ENCODE measurements around the gene PCDHGA8.
A peak's percentile ranks its signal among the peaks of the same experiment; 100 is the strongest.
"Not testable (repeated sequence)": the region's sequence is repeated elsewhere in the genome, so short reads cannot be mapped to it uniquely, and the experiment has no call there.

PCDHGA8 gene

GRCh38 chr5:141383345-141383744 lies 9.1 kb upstream of the PCDHGA8 start:
- WGBS (ENCODE audit: extremely low coverage, insufficient coverage, insufficient read length): no CpG with 5 or more reads among the region's 21 CpGs
- no peak overlapping the region for H2BK12ac ChIP-seq (ENCODE audit: low read length)
- H3K4me3 ChIP-seq (ENCODE audit: low read depth, low read length): no peak overlapping the region
- no peak overlapping the region for H2AFZ ChIP-seq (ENCODE audit: insufficient read depth, low read length, poor library complexity)
- H4K91ac ChIP-seq (ENCODE audit: low read depth, low read length): no peak overlapping the region
- no peak overlapping the region for H2BK5ac ChIP-seq (ENCODE audit: low read depth, low read length, poor library complexity)
- H3K23ac ChIP-seq (ENCODE audit: low read length): no peak overlapping the region
- H2AK5ac ChIP-seq (ENCODE audit: low read length): no peak overlapping the region
- no peak overlapping the region for H3K27ac ChIP-seq (ENCODE audit: low read depth, low read length)
- H3K36me3 ChIP-seq (ENCODE audit: control insufficient read depth in 1 of 2, insufficient read depth in 2 of 2, low read length in 2 of 2): peaks cover 0 to under 1% of the 10 kb centered on the region in 2 experiments
- H3K18ac ChIP-seq (ENCODE audit: low read length): no peak overlapping the region
- peaks cover 23% of the 10 kb centered on the region for H3K9me3 ChIP-seq (ENCODE audit: insufficient read depth, low read depth, low read length)
- DNase-seq: no peak
- no peaks in the 10 kb centered on the region for H3K79me1 ChIP-seq (ENCODE audit: low read length)
- H3K27me3 ChIP-seq (ENCODE audit: insufficient read depth, low read length): no peaks in the 10 kb centered on the region
- no peak overlapping the region for H3K9ac ChIP-seq (ENCODE audit: low read length)
- H3K4me2 ChIP-seq (ENCODE audit: low read length): no peak overlapping the region
- H3K79me2 ChIP-seq (ENCODE audit: control insufficient read depth, insufficient read depth, low read length, poor library complexity): no peaks in the 10 kb centered on the region
- H4K12ac ChIP-seq (ENCODE audit: low read depth, low read length): no peak overlapping the region
- H4K8ac ChIP-seq (ENCODE audit: low read depth, low read length): no peak overlapping the region
- H3K4me1 ChIP-seq (ENCODE audit: control insufficient read depth in 1 of 2, insufficient read depth in 2 of 2, low read length in 2 of 2): no peaks in the 10 kb centered on the region
- H3K14ac ChIP-seq (ENCODE audit: low read length): no peak overlapping the region
- H3K4ac ChIP-seq (ENCODE audit: low read depth, low read length): no peak overlapping the region
- H2BK120ac ChIP-seq (ENCODE audit: insufficient read depth, low read length, poor library complexity): no peak overlapping the region

- no peaks in the 10 kb centered on the region for H3K27me3 ChIP-seq (ENCODE audit: insufficient read depth, low read length)
- no peak overlapping the region for H4K12ac ChIP-seq (ENCODE audit: low read depth, low read length)
- H2AFZ ChIP-seq (ENCODE audit: insufficient read depth, low read length, poor library complexity): no peak overlapping the region
- no peak overlapping the region for H3K4ac ChIP-seq (ENCODE audit: low read depth, low read length)
- H3K9me3 ChIP-seq (ENCODE audit: insufficient read depth, low read depth, low read length): peaks cover 34% of the 10 kb centered on the region
- H3K4me3 ChIP-seq (ENCODE audit: low read depth, low read length): no peak overlapping the region
- no peak overlapping the region for H3K14ac ChIP-seq (ENCODE audit: low read length)
- no peak overlapping the region for H4K91ac ChIP-seq (ENCODE audit: low read depth, low read length)
- H3K4me2 ChIP-seq (ENCODE audit: low read length): no peak overlapping the region
- no peak overlapping the region for H2BK12ac ChIP-seq (ENCODE audit: low read length)
- H3K18ac ChIP-seq (ENCODE audit: low read length): no peak overlapping the region
- H2AK5ac ChIP-seq (ENCODE audit: low read length): no peak overlapping the region
- no peak overlapping the region for H2BK5ac ChIP-seq (ENCODE audit: low read depth, low read length, poor library complexity)
- H3K9ac ChIP-seq (ENCODE audit: low read length): no peak overlapping the region
- no peak overlapping the region for H3K23ac ChIP-seq (ENCODE audit: low read length)
- H3K79me1 ChIP-seq (ENCODE audit: low read length): no peaks in the 10 kb centered on the region
- no peak for DNase-seq
- peaks cover 6 to 9% of the 10 kb centered on the region in 2 experiments for H3K36me3 ChIP-seq (ENCODE audit: control insufficient read depth in 1 of 2, insufficient read depth in 2 of 2, low read length in 2 of 2)
- no peak overlapping the region for H2BK120ac ChIP-seq (ENCODE audit: insufficient read depth, low read length, poor library complexity)
- H4K8ac ChIP-seq (ENCODE audit: low read depth, low read length): no peak overlapping the region
- no peak overlapping the region for H3K27ac ChIP-seq (ENCODE audit: low read depth, low read length)
- H3K79me2 ChIP-seq (ENCODE audit: control insufficient read depth, insufficient read depth, low read length, poor library complexity): no peaks in the 10 kb centered on the region
- no CpG with 5 or more reads among the region's 43 CpGs for WGBS (ENCODE audit: extremely low coverage, insufficient coverage, insufficient read length)
- no peaks in the 10 kb centered on the region for H3K4me1 ChIP-seq (ENCODE audit: control insufficient read depth in 1 of 2, insufficient read depth in 2 of 2, low read length in 2 of 2)
Measured at GRCh38 chr5:141384471-141385267, 7.8 kb upstream of the PCDHGA8 start.

GRCh38 chr5:141387557-141388311 lies 4.7 kb upstream of the PCDHGA8 start, which contains the start of gene PCDHGB4:
Gene PCDHGB4 (plus strand): TSS chr5:141387698. CDS start chr5:141387885, 187 bp downstream.
- Histone ChIP-seq H3K4me3 (ENCODE audit: low read depth, low read length) (peak within 1 kb of the TSS; percentile 48), H3K36me3 (ENCODE audit: control insufficient read depth in 1 of 2, insufficient read depth in 2 of 2, low read length in 2 of 2) (peaks cover 10 to 13% of the 10 kb centered on the region in 2 experiments), H3K9me3 (ENCODE audit: insufficient read depth, low read depth, low read length) (peaks cover 38% of the 10 kb centered on the region), H3K4me2 (ENCODE audit: low read length) (peak within 1 kb of the TSS; percentile 54)
- not testable (repeated sequence) for H2AFZ ChIP-seq (ENCODE audit: insufficient read depth, low read length, poor library complexity); H4K12ac ChIP-seq (ENCODE audit: low read depth, low read length); H3K27ac ChIP-seq (ENCODE audit: low read depth, low read length); H2AK5ac ChIP-seq (ENCODE audit: low read length); H3K4me1 ChIP-seq (ENCODE audit: control insufficient read depth in 1 of 2, insufficient read depth in 2 of 2, low read length in 2 of 2); H2BK120ac ChIP-seq (ENCODE audit: insufficient read depth, low read length, poor library complexity); H3K23ac ChIP-seq (ENCODE audit: low read length); H2BK5ac ChIP-seq (ENCODE audit: low read depth, low read length, poor library complexity); H3K18ac ChIP-seq (ENCODE audit: low read length); H3K79me1 ChIP-seq (ENCODE audit: low read length); H3K4ac ChIP-seq (ENCODE audit: low read depth, low read length); H3K79me2 ChIP-seq (ENCODE audit: control insufficient read depth, insufficient read depth, low read length, poor library complexity); H4K8ac ChIP-seq (ENCODE audit: low read depth, low read length); H4K91ac ChIP-seq (ENCODE audit: low read depth, low read length); H3K27me3 ChIP-seq (ENCODE audit: insufficient read depth, low read length); H2BK12ac ChIP-seq (ENCODE audit: low read length); H3K9ac ChIP-seq (ENCODE audit: low read length); H3K14ac ChIP-seq (ENCODE audit: low read length)
- no CpG with 5 or more reads among the region's 40 CpGs for WGBS (ENCODE audit: extremely low coverage, insufficient coverage, insufficient read length)
- DNase-seq: peak in 1 of 2 donors; percentile 47

DNA sequence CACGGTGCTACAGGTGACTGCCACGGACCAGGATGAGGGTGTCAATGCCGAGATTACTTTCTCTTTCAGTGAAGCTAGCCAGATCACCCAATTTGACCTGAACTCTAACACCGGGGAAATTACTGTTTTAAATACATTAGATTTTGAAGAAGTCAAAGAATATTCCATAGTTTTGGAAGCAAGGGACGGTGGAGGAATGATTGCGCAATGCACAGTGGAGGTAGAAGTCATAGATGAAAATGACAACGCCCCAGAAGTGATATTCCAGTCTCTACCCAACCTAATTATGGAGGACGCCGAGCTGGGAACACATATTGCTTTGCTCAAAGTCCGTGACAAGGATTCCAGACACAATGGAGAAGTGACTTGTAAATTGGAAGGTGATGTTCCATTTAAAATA lies 3.8 kb upstream of the PCDHGA8 start:
- H3K9ac ChIP-seq (ENCODE audit: low read length): no peak overlapping the region
- no peak overlapping the region for H3K27ac ChIP-seq (ENCODE audit: low read depth, low read length)
- no peak for DNase-seq
- H2BK5ac ChIP-seq (ENCODE audit: low read depth, low read length, poor library complexity): no peak overlapping the region
- H4K91ac ChIP-seq (ENCODE audit: low read depth, low read length): no peak overlapping the region
- H3K4me1 ChIP-seq (ENCODE audit: control insufficient read depth in 1 of 2, insufficient read depth in 2 of 2, low read length in 2 of 2): no peaks in the 10 kb centered on the region
- H3K36me3 ChIP-seq (ENCODE audit: control insufficient read depth in 1 of 2, insufficient read depth in 2 of 2, low read length in 2 of 2): peaks cover 16 to 20% of the 10 kb centered on the region in 2 experiments
- H2BK120ac ChIP-seq (ENCODE audit: insufficient read depth, low read length, poor library complexity): no peak overlapping the region
- no peak overlapping the region for H2AFZ ChIP-seq (ENCODE audit: insufficient read depth, low read length, poor library complexity)
- no peak overlapping the region for H3K4me2 ChIP-seq (ENCODE audit: low read length)
- no peak overlapping the region for H3K18ac ChIP-seq (ENCODE audit: low read length)
- no peak overlapping the region for H4K8ac ChIP-seq (ENCODE audit: low read depth, low read length)
- no peaks in the 10 kb centered on the region for H3K27me3 ChIP-seq (ENCODE audit: insufficient read depth, low read length)
- H4K12ac ChIP-seq (ENCODE audit: low read depth, low read length): no peak overlapping the region
- no peak overlapping the region for H3K23ac ChIP-seq (ENCODE audit: low read length)
- H2AK5ac ChIP-seq (ENCODE audit: low read length): no peak overlapping the region
- no CpG with 5 or more reads among the region's 10 CpGs for WGBS (ENCODE audit: extremely low coverage, insufficient coverage, insufficient read length)
- H3K79me1 ChIP-seq (ENCODE audit: low read length): no peaks in the 10 kb centered on the region
- H2BK12ac ChIP-seq (ENCODE audit: low read length): no peak overlapping the region
- H3K9me3 ChIP-seq (ENCODE audit: insufficient read depth, low read depth, low read length): peaks cover 38% of the 10 kb centered on the region
- H3K4ac ChIP-seq (ENCODE audit: low read depth, low read length): no peak overlapping the region
- H3K14ac ChIP-seq (ENCODE audit: low read length): no peak overlapping the region
- H3K4me3 ChIP-seq (ENCODE audit: low read depth, low read length): peak overlapping the region; percentile 48
- H3K79me2 ChIP-seq (ENCODE audit: control insufficient read depth, insufficient read depth, low read length, poor library complexity): no peaks in the 10 kb centered on the region
